ENCODE measurements around the gene CSRP3.
"Not testable (repeated sequence)": the region's sequence is repeated elsewhere in the genome, so short reads cannot be mapped to it uniquely, and the experiment has no call there.

The CSRP3 gene

DNA sequence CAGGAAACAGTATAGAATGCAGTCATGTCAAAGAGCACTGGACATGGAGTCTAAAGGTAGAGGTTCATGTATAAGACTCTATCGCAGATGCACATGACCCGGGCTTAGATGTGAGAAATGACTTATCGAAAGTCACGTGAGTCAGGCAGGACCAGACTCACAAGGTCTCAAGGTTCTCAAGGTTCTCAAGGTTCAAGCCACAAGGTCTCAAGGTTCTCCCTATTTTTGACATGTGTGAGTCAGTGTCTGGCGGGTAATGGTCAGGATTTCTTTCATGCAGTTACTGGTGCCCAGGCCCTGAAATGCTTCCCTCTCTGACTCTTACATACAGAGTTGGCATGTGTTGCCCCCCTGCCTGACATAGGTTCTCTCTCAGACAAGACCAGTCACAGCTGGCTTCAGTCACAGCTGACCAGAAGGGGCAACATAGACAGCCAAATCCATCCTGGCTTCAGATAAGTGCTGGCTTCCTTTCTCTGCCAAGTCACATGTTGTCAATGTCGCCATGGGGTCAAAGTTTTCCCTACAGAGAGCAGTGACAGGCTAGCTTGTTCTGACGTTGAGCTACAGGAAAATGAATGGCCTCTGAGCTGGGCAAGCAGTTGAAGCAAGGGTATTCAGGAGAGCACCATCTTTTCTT, 10.1 kb downstream of the CSRP3 start:
- no peak for DNase-seq (ENCODE audit: low read depth in 1 of 2, low spot score in 1 of 2)

DNA sequence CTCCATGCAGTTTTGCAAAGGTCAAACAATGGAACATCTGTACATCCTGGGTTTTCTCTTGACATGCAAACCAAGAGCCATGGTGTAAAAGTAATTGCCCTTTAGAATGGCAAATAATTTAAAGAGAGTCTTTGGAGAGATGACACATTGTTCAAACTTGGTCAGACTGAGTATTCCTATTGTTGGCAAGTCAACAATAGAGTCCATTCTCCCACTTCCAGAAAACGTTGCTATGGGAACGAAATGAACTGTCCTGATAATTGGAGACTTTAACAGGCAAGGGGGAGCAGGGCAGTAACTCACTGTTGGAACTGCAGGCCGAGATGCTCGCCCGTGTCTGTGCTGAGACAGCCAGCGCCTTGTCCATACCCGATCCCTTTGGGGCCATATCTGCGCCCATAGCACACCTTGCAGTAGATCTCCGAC, 13.9 kb downstream of the CSRP3 start:
- no peak for DNase-seq (ENCODE audit: low read depth in 1 of 2, low spot score in 1 of 2)

DNA sequence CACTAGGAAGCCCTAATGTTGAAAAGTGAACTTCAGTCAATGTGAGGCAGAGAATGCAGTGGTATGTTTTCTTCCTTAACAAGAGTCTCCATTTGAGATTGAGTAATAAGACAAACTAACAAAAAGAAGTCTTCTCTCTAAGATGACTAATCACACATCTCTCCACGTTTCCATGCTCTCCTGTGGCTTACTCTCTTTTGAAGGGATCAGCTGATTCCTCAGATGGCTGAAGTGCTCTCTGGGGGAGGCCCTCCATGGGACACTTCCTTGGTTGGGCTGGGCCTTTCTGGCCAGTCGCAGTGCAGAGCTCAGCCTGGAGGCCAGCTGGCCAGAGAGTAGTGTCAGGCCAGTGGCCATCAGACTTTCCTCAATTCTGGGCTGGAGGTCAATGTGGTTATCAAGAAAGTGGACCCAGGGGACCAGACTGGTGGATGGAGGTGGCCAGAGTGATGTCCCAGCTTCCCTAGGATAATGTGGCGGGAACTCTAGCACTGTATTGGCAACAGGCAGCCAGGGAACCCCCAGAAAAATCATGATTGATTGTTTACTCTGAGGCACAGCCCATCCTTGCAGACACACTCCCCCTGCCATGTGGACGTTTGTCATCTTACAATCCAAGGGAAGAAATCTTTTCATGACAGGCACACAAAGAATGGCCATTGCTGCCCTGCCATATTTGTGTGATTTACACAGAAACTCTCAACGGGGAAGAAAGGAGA, 14.5 kb downstream of the CSRP3 start:
- no peak for DNase-seq (ENCODE audit: low read depth in 1 of 2, low spot score in 1 of 2)

DNA sequence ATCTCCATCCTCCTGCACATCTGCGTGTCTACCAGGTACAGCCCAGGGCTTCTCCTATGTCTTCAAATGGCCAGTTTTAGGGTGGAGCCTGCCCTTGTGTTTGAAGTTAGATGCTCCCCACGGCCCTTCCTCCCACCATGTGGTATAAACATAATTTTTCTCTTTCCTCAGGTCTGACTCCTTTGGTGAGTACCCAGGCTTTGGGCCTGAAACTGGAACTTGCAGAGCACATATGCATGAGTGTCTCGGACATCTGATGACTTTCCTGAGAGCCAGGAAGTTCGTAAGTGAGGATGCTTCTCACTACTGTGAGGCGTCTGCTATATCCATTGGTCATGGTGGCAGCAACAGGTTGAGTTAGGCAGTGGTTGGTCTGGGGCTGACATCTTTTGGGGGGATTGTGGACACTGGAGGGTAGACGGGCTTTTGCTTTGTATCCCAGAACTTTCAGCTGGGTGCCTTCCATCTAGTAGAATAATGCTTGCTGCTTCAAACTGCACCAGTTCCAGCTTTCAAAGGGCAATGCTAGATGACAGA, 16.2 kb downstream of the CSRP3 start:
- no peak for DNase-seq (ENCODE audit: low read depth in 1 of 2, low spot score in 1 of 2)

DNA sequence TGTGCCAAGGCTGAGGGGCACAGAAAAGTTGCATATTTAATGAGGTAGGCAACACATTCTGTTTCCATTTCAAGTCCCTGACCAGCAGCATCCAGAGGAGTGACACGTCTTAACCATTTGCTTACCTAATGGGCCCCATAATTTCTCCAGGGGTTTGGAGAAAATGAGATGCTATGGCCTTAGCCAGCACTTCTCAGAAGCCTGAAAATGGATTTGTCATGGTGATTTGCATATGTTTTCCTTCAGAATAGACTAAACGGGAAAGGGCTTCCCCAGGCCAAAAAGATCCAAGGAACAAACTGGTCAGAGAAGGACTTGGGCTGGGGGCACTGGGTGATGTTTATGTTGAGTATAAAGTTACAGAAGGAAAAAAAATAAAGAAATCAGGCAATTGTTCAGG, 16.7 kb downstream of the CSRP3 start:
- no peak for DNase-seq (ENCODE audit: low read depth in 1 of 2, low spot score in 1 of 2)

DNA sequence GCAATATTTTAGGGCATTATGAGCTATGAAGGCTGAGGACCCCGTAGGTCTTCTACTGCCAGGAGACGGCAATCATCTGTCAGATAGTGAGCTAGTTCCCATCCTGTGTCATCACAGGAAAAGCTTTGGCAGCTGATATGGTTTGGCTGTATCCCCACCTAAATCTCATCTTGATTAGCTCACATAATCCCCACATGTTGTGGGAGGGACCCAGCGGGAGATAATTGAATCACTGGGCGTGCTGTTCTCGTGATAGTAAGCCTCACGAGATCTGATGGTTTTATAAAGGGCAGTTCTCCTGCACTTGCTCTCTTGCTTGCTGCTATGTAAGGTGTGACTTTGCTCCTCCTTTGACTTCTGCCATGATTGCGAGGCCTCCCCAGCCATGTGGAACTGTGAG, 18.1 kb downstream of the CSRP3 start:
- DNase-seq (ENCODE audit: low read depth in 1 of 2, low spot score in 1 of 2) = no peak

DNA sequence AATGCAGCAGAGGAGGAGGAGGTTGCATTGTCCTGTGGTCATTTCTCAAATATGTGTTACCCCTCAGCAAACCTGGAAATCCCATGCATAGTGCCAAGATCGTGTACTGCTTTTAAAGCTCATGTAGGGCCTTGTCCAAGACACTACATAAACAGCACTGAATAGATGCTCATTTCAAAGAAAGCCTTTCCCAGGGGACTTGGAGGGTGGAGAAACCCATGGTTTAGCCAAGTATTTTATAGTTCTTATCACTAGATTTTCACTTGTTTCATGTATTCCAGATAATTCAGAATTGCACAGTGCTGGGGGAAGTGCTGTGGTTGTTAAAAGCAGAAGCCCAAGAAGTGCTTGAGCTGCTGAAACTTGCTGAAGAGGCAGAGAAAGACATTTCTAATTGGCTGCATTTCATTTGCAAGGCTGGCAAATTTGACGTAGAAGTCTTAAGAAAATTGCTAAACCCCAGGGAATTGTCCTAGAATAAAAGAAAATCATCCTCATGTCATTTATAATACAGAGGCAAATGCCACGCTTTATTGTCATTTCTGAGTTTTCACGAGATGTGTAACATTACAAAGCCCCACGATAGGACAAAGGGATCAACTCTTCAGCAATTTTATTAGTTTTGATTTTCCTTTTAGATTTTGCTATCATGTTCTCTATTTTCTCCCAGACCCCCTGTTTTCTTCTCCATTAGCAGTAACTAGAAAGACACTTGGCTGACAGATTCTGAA, 20.1 kb downstream of the CSRP3 start:
- no peak for DNase-seq (ENCODE audit: low read depth in 1 of 2, low spot score in 1 of 2)

DNA sequence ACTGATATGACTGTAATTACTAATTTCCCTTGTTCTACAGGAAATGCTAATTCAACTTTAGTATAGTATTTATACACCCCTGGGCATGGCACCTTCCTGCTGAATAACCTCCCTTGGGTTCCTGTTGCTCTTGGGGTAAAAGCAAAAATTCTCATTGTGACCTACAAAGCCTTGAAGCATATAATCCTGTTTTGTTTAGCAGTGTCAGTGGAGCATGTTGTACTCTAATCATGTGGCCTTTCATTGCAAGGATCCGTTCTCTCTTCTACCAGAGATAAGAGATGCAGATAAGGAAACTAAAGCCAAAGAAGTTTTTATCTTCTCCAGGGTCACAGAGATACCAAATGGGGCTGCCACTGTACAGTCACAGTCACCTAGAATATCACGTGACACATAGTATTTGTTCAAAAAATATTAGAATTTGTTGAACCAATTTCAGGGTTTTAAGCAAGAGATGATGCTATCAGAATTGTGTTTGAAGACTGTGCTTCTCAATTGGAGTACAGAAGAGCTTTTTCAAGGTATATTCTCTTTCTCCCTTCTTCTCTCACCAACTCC, 25.1 kb downstream of the CSRP3 start:
- no peak for DNase-seq (ENCODE audit: low read depth in 1 of 2, low spot score in 1 of 2)

DNA sequence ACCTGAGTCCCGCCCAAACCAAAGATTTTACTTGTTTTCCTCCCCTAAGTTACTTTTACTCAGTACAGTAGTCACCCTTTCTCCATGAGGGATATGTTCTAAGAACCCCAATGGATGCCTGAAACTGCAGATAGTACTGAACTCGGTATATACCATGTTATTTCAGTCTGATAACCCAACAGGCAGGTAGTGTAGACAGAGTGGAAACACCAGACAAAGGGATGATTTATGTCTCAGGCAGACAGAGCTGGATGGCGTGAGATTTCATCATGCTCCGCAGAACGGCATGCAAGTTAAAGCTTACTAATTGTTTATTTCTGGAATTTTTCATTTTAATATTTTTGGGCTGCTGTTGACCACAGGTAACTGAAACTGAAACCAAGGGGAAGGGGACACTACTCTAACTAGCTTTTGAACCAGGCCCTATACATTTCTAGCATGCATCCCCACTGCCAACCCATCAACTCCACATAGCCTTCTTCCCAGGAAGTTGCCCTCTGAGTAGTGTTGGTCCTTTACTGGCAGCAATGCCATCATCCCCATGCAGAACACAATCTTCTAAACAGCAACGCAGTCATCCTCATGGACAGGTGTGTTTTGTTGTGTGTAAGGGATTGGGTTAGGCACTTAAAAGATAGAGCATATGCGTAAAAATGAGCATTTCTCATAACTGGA, 27.7 kb downstream of the CSRP3 start:
- DNase-seq (ENCODE audit: low read depth in 1 of 2, low spot score in 1 of 2) = no peak

DNA sequence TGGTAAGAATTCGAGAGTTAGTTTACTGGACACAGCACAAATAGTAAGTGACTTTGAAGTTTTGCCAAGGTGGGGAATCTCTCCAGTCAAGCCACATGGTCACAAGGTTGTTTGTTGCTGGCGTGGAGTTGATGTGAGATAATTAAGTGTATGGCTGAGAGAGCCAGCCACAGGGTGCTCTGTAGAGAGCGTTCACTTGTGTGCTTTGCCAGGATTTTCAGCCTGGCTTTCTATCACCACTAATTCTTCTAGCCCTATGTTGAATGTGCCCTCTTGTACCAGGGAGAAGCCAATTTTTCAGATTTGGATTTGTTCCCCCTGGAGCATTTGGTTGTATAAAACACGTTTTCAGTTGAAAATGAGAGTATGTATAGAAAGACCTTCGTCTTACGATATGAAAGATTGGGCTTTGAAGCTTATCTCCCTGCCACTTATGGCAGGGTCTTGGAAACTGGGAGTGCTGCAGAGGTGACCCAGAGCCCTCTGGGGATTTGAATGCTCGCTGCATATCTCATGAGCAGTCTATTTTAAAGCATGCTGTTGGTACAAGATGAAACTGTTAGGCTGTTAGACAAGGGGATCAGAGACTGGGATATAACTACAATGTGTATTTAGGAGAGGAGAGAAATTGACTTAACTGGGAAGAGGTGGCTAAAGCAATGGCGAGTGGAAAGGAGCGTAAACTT, 28.6 kb downstream of the CSRP3 start:
- DNase-seq (ENCODE audit: low read depth in 1 of 2, low spot score in 1 of 2) = no peak

DNA sequence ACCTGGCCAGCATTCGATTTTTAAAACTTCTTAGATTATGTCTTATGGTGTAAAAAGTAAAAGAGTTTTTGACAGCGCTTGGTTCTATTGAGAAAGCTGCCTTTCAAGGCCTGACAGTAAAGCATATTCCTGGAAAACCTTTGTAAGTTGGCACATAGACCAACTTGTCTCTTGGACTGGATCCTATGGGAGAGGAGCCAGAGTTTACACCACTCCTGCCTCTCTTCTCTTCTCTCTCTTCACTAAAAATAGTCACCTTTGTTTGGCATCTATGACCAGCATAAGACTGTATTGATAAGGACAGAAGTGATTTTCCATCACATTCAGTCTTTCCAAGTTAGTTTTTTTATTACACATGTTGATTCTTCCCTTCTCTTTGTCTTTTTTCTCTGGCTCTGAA, 33.7 kb downstream of the CSRP3 start:
- no peak for DNase-seq (ENCODE audit: low read depth in 1 of 2, low spot score in 1 of 2)

DNA sequence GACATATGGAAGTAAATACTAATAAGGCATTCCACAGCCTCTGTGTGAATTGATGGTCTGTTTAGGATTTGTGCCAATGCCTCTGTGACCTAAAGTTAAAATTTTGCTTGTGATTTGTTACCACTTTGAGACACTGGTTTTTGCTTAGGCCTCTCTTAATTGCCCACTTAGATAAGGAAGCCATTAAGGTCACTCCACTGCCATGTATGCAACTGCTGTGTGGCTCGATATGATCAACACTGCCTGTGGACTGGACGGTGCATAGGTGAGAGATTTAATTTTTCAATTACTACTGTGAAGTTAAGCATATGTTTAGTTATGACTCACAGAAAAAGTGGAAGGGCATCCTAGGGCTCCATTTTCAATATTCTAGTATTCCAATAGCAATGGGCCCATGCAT, 36.9 kb downstream of the CSRP3 start:
- DNase-seq (ENCODE audit: low read depth in 1 of 2, low spot score in 1 of 2) = no peak

DNA sequence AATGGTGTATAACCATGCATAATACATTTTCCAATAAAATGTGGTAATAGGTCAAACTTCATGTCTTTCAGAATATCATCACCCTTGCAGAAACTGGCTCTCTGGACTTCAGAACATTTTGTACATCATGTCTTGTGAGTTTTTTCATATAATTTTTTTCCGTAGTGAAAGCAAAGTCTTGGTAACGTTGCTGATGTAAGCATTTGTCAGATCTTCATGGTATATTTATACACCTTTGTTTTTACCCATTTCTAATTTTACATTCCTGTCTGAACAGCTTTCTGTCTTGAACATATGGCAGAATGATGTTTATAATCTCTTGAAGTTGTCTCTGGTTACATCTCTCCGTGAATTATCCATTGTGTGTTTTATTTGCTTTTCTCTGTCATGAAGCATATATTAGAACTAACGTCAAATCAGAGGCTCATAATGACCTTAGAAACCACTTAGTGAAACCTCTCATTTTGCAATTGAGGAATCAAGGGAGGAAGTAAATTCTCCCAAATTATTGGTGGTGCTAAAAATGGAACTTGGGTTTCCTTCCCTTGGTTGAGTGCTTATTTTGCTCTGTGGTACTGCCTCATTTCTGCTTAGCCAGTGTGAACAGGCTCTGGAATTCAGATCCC, 37.4 kb downstream of the CSRP3 start:
- no peak for DNase-seq (ENCODE audit: low read depth in 1 of 2, low spot score in 1 of 2)

DNA sequence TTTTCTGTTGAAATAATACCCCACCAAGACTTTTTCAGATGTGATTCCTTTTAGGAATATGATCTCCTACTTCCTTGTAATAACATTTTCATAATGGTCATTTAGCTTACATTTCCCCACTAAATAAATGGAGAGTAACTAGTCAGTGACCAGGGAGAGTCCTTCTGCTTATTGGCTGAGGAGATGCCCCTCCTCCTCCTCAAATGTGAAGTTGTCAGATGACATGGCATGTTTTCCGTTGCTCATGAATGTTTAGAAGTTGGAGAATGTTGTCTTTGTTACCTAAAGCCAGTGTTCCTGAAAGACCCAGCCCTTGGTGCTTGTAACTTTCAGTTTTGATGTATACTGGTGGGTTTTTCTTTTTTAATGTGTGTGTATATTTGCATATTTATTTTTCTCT, 38.2 kb downstream of the CSRP3 start:
- DNase-seq (ENCODE audit: low read depth in 1 of 2, low spot score in 1 of 2) = no peak

DNA sequence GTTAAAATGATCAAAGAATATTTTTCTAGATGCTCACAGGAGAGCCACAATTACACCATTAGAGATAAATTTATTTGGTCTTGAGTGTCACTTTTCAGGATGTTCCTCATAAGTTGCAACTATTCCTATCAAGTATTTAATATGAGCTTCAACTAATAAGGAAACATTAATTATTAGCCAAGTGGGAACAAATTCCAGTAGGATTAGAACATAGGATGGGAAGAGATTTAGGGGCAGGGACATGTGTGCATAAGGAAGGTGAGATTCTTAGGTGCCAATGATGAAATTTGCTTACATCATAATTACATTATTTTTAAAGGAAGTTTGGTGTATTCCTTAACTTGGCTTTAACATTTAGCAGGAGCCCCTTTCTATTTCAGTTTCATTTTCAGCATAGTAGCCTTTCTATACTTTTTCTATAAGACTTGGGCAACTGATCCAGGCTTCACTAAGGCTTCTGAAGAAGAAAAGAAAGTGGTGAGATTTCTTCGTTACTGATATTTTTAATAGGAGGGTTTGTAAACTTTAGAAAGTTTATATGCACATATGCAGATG, 38.8 kb downstream of the CSRP3 start:
- no peak for DNase-seq (ENCODE audit: low read depth in 1 of 2, low spot score in 1 of 2)

DNA sequence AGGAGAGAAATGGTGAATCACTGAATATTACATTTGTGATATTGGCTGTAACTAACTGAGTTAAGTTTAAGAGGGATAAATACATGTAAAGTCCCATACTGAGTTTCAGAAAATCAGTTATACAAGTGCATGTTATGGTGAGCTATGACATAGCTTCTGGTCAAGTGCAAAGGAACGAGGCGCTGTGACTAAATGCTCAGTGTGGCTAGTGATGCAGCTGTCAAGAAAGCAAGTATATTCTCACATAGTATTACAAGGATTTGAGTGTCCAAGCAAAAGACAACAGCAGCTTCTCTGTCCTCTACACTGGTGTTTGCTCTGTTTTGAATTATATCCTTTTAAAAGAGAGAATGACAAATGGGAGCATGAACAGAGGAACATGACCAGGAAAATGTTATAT, 40.1 kb downstream of the CSRP3 start:
- DNase-seq (ENCODE audit: low read depth in 1 of 2, low spot score in 1 of 2) = no peak

DNA sequence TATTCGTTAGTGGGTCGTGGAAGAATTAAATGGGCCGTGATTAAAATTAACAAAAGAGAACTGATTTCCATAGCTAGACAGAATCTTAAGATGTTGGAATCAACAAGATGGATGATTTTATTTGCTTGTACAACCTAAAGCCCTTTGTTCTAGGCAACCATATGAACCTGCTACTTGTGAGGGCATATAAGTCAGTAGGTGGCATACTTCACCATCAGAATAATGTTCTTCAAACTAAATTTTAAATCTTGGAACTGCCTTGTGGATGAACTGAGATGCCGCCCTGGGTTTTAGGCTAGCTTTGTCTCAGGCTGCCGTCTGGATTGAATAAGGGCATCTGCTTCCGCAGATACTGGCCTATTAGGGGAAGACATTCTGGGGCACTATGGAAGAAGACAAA, 40.9 kb downstream of the CSRP3 start:
- no peak for DNase-seq (ENCODE audit: low read depth in 1 of 2, low spot score in 1 of 2)

DNA sequence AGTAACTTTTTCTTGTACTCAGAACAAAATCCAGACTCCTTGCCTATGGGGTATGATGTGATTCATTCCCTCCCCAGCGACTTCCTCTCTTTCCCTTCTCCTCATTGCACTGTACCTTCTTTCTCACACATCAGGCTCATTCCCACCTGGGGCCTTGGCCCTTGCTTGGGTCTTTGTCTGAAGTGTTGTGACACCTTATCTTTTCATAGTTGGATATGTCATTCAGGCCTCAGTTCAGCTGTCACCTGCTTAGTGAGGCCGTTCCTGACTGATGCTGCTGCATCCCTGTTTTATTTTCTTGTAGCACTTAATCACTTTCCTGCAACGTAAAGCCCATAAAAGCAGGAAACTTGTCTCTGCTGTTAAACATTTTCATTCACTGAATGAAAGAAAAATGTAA, 44.9 kb downstream of the CSRP3 start:
- DNase-seq (ENCODE audit: low read depth in 1 of 2, low spot score in 1 of 2) = no peak

DNA sequence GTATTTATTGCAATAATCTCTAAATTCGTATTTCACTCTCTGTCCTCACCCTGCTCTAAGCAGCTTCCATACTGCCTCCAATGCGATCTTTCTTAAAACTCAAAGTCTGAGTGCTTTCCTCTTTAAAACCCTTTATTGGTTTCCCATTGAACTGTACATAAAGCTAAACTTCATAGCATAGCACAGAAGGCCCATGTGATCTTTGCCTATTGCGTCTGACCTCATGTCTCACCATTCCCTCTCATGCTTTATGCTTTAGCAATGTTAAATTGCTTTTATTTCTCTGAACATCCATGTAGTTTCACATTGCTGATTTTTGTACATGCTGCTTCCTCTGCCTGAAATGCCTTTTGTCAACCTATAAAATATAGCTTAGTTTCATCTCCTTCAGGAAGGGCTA, 56.5 kb downstream of the CSRP3 start:
- no peak for DNase-seq (ENCODE audit: low read depth in 1 of 2, low spot score in 1 of 2)

DNA sequence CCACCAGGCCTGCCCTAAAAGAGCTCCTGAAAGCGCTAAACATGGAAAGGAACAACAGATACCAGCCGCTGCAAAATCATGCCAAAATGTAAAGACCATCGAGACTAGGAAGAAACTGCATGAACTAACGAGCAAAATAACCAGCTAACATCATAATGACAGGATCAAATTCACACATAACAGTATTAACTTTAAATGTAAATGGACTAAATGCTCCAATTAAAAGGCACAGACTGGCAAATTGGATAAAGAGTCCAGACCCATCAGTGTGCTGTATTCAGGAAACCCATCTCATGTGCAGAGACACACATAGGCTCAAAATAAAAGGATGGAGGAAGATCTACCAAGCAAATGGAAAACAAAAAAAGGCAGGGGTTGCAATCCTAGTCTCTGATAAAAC, 64.9 kb downstream of the CSRP3 start:
- DNase-seq (ENCODE audit: low read depth in 1 of 2, low spot score in 1 of 2) = not testable (repeated sequence)
